ENCODE results near the gene U2AF1L4.

Gene U2AF1L4

GRCh38 chr19:35745328-35746086 is at the start of gene U2AF1L4, which contains the start of gene PSENEN:
TSS of gene U2AF1L4 (minus strand) at chr19:35745418. CDS start at chr19:35745391, 27 bp downstream.
TSS of gene PSENEN (plus strand) at chr19:35745651. CDS start at chr19:35745931, 280 bp downstream.
- TF ChIP-seq POLR2A (IDR thresholded peaks at IDR 0.05; ENCODE audit: extremely low read depth, insufficient read length) (no peak), MAX (IDR thresholded peaks at IDR 0.05; ENCODE audit: low read depth, low read length) (no peak; the same call in 1 of the 2 replicates), MYC (IDR thresholded peaks at IDR 0.05; ENCODE audit: low read depth, low read length) (peak; percentile 31; the same call in 1 of the 2 replicates), CTCF (IDR thresholded peaks at IDR 0.05; ENCODE audit: low read depth, low read length) (no peak)
- H3K4me3 ChIP-seq (ENCODE audit: low read depth, low read length): peak within 1 kb of the TSS; percentile 86
- DNase-seq (ENCODE audit: low read depth): peak; percentile 96

GRCh38 chr19:35793381-35794165 is 48.4 kb upstream of the U2AF1L4 start:
- peak; percentile 55 for DNase-seq (ENCODE audit: low read depth)
- TF ChIP-seq CTCF (IDR thresholded peaks at IDR 0.05; ENCODE audit: low read depth, low read length): no peak
- no peak for TF ChIP-seq MAX (IDR thresholded peaks at IDR 0.05; ENCODE audit: low read depth, low read length)
- TF ChIP-seq POLR2A (IDR thresholded peaks at IDR 0.05; ENCODE audit: extremely low read depth, insufficient read length): no peak
- TF ChIP-seq MYC (IDR thresholded peaks at IDR 0.05; ENCODE audit: low read depth, low read length): no peak
- H3K4me3 ChIP-seq (ENCODE audit: low read depth, low read length): no peak overlapping the region

- no peak for DNase-seq (ENCODE audit: low read depth)
- TF ChIP-seq CTCF (IDR thresholded peaks at IDR 0.05; ENCODE audit: low read depth, low read length): no peak
- TF ChIP-seq MAX (IDR thresholded peaks at IDR 0.05; ENCODE audit: low read depth, low read length): no peak
- no peak for TF ChIP-seq MYC (IDR thresholded peaks at IDR 0.05; ENCODE audit: low read depth, low read length)
- no peak for TF ChIP-seq POLR2A (IDR thresholded peaks at IDR 0.05; ENCODE audit: extremely low read depth, insufficient read length)
Observed at GRCh38 chr19:35792888-35793287, 47.7 kb upstream of the U2AF1L4 start.

GRCh38 chr19:35792312-35792711 is 47.1 kb upstream of the U2AF1L4 start:
- TF ChIP-seq MYC (IDR thresholded peaks at IDR 0.05; ENCODE audit: low read depth, low read length) (no peak), MAX (IDR thresholded peaks at IDR 0.05; ENCODE audit: low read depth, low read length) (no peak), POLR2A (IDR thresholded peaks at IDR 0.05; ENCODE audit: extremely low read depth, insufficient read length) (no peak), CTCF (IDR thresholded peaks at IDR 0.05; ENCODE audit: low read depth, low read length) (no peak)
- no peak for DNase-seq (ENCODE audit: low read depth)
- no peak overlapping the region for H3K4me3 ChIP-seq (ENCODE audit: low read depth, low read length)

More at GRCh38 chr19:35792888-35793287, 47.7 kb upstream of the U2AF1L4 start:
- no peak overlapping the region for H3K4me3 ChIP-seq (ENCODE audit: low read depth, low read length)

- no peak overlapping the region for H3K4me3 ChIP-seq (ENCODE audit: low read depth, low read length)
- no peak for DNase-seq (ENCODE audit: low read depth)
- TF ChIP-seq POLR2A (IDR thresholded peaks at IDR 0.05; ENCODE audit: extremely low read depth, insufficient read length) (no peak), MAX (IDR thresholded peaks at IDR 0.05; ENCODE audit: low read depth, low read length) (no peak), MYC (IDR thresholded peaks at IDR 0.05; ENCODE audit: low read depth, low read length) (no peak), CTCF (IDR thresholded peaks at IDR 0.05; ENCODE audit: low read depth, low read length) (no peak)
Observed at GRCh38 chr19:35791814-35792279, 46.6 kb upstream of the U2AF1L4 start.

Measured in NB4 (cell line).